Measurements from ENCODE around the gene CCT3. TPM values are rescaled to one million over a fixed set of nuclear protein-coding genes. Genes with fewer than 3 reads are reported as not detected.
"Not testable (repeated sequence)": the region's sequence is repeated elsewhere in the genome, so short reads cannot be mapped to it uniquely, and the experiment has no call there.

Gene CCT3
- total RNA-seq, 1 donor from 2014 or later, result 178 TPM

DNA sequence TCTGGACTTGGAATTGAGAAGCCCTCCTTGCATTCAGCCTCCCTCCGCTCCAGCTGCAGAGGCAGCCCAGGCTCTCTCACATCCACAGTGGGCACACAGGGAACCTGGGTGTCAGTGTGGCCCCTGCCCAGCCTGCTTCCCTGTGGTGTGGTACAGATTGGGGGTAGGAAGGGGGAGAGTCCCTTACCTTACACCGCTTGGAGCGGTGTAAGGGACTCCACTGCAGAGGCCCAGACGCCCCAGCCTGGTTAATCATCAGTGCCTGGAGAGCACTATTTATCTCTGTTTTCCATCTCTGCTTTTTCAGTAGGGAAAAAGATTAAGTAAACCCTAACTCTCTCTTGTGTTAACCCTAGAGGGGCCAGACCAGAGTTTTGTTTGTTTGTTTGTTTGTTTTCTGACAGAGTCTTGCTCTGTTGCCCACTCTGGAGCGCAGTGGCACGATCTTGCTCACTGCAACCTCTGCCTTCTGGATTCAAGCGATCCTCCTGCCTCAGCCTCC, 30.1 kb upstream of the CCT3 start:
- no peak for ATAC-seq

DNA sequence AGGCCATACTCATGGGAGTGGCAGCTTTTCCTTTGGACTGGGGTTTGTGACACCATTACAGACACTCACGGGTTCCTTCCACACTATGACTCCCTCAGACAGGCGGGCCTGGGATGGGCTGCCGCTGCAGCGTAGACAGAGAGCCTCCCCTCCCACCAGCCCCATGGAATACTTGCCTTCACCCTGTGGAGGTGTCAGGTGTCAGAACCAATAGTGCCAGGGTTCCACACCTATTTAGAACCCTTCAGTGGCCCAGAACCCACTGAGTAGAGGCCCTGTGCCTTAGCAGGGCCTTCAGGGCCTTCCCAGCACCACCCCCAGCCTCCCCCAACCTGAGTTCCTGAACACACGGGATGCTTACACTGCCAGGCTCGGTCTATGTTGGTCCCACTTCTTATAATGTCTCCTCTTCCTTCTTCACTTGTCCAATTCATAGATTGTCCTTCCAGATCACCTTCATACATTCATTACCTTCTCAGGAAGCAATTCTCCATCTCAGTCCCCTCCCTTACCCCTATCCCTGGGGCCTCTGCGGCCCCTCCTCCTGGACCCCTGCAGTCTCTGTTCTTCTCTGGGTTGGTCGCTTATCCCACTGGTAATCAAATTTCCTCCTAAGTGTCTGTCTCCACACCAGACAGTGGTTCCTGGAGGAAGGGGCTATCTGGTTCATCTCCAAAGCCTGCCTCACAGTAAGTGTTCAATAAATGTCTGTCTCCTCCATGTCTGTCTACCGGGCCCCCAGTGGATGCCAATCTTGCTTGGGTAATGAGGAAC, 29.5 kb upstream of the CCT3 start:
- peak; percentile 34 for ATAC-seq

DNA sequence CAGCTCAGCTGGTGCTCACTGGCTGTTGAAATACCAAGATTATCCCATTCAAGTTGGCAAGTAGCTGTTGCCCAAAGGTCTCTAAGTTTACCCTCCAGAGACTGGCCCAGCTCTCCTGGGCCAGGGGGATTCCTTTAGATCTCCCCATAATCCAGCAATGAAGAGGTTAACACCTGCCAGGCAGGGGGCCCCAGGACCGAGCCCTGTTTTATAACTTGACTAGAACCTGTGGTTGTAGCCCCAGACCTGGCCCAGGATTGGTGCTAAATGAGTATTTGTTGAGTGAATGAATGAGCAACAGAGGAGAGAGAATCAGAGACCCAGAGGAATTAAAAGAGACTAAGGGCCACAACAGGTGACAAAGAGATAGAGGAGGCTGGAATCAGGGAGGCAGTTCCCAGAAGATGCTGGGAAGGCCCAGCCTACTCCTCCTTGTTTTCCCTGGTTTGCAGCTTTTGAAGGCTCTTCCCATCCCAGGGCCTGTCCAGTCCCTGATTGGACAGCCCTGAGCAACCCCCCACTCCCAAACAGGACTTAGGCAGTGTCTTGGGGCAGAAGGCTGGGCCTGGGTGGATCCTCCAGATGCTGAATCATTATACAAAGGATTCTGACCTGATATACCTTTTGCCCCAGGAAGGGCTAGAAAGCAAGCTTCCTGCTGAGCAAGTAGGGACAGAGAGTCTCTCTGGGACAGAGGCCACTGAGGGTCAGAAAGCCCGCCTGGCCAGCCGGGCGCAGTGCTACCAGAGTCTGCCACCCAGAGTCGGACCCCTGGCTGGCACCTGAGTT, 28.5 kb upstream of the CCT3 start:
- peak; percentile 48 for ATAC-seq

DNA sequence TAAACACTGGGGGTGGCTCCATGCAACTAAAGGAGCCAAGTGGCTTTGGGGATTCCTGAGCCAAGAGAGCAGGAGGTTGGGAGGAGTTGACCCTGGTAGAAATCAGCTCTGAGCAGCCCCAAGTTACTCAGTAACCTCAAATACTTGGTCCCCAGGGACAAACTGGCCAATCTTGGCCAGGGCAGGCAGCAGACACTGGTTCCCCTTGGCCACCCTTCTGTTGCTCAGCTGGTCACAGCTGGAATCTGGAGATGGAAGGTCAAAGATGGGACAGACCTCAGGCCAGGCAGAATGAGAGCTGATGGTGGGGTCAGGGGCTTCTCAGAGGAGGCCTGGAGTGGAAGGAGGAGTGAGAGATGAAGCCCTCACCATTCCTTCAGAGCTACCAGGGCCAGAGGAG, 27.7 kb upstream of the CCT3 start:
- no peak for ATAC-seq

DNA sequence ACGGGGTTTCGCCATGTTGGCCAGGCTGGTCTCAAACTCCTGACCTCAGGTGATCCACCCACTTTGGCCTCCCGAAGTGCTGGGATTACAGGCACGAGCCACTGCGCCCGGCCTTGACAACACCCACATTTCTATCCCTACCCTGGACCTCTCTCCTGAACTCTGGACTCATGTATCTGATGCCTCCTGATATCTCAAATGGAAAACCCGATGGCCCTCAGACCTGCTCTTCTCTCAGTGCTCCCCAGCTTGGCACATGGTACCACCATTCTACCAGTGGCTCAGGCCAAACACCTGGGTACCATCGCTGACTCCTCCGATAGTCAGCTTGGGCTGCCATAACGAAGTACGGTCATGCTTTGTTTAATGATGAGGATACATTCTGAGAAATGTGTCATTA, 22.4 kb upstream of the CCT3 start:
- ATAC-seq, result no peak

DNA sequence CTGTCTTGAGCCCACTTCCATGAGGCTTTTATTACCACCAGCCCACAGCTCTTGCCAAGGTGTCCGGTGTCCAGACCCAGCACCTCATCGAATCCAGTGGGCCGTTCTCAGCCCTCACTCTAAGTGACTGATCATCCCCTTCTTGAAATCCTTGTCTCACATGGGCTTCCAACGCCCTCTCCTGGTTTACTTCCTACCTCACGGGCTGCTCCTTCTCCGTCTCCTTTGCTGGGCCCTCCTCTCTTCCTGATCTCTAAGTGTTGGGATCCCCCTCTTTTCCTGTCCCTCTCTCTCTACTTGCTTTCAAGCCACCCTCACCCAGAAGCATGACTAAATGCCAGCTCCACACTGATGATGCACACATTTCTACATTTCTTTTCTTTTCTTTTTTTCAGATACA, 21.9 kb upstream of the CCT3 start:
- no peak for ATAC-seq

DNA sequence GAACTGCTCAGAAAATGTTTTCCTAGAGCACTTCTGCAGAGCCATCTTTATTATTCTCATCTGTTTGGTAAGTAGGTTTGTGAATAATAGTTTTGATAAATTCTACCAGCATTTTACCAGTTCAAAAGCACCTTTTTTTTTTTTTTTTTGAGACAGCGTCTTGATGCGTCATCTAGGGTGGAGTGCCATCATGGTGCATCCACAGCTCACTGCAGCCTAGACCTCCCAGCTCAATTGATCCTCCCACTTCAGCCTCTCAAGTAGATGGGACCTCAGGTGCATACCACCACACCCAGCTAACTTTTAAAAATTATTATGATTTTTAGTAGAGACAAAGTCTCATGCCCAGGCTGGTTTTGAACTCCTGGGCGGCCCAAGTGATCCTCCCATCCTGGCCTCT, 21.2 kb upstream of the CCT3 start:
- no peak for ATAC-seq

DNA sequence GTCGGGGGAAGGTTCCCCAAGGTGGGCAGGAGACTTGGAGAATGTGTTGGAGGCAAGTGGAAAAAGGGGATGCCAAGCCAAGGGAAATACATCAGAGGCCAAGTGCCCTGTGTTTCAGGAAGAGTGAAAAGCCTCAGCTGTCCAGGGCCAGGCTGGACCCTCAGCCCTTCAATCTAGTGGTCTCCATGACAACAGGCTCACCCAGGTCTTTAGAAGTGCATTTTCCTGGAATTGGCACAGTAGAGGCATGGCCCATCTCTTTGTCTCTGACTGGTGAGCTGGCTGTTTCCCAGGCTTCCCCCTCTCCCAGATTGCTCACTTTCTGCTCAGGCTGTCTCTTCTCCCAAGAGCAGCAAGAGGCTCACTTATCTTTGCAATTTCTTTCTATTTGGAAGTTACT, 20.5 kb upstream of the CCT3 start:
- ATAC-seq, result no peak

DNA sequence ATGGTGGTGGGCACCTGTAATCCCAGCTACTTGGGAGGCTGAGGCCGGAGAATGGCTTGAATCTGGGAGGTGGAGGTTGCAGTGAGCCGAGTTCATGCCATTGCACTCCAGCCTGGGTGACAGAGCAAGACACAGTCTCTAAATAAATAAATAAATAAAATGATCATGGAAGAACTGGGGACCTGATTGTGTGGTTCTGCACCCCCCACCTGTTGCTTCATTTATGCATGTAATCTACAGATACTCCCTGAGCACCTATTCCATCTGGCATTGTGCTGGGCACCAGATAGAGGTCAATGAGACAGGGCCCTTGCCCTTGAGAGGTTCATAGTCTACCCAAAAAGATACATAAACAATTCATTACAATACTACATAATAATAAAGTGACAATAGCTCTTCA, 19.9 kb upstream of the CCT3 start:
- no peak for ATAC-seq

DNA sequence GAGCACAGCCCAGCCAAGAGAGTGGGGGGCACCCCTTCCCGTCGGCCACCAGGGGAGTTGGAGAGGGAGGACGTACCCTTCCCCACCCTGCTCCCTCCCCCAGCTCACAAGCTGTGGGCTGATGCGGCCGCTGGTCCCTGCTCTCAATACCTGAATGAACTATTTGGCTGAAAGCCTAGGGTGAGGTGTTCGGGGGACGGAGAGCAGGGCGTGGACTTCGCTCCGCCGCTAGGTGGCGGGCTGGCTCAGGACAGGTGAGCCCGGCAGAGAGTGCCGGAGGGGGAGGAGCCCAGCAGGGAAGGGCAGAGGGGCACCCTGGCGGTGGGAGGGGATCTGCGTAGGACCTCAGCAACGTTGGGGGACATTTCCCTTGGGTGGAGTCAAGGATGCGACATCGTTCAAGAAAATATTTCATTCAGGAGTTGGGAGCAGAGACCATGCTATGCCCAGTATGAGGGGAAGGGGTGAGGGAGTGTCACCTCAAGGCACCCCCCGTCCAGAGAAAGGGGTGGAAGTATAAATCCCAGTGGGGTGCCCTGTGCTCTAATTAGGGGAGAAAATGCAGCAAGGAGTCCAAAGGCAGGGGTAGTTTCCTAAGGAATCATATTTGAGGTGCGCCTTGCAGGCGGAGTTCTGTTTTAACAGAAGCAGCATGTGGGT, 18.9 kb upstream of the CCT3 start:
- ATAC-seq, result peak; percentile 88

DNA sequence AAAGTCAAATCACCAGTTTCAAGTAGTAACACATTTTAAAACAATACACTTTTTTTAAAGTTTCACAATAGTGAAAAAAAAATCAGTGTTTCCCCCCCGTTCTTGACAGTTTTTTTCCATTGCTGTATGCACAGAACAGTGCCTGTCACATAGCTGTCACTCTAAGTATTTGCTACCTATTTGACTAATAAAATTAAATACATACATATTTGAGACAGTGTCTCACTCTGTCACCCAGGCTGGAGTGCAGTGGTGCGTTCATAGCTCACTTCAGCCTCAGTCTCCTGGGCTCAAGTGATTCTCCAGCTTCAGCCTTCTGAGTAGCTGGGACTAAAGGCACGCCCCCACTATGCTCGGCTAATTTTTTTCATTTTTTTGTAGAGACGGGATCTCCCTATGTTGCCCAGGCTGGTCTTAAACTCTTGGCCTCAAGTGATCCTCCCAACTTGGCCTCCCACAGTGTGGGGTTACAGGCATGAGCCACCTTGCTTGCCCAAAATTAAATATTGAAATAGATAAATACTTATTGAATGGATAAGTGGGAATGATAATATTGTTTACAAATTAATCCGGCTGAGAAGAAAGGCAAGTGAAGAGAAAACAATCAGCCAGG, 18.3 kb upstream of the CCT3 start:
- no peak for ATAC-seq

DNA sequence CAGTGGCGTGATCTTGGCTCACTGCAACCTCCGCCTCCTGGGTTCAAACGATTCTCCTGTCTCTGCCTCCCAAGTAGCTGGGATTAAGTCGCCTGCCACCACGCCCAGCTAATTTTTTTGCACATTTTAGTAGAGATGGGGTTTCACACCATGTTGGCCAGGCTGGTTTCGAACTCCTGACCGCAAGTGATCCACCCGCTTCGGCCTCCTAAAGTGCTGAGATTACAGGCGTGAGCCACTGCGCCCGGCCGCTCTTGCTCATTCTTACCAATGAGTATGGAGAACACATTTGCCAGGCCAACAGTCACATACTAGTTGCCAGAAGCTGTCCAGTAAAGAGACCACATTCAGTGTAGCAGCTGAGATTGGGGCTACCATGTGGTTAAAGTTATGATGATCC, 14.4 kb upstream of the CCT3 start:
- not testable (repeated sequence) for ATAC-seq

DNA sequence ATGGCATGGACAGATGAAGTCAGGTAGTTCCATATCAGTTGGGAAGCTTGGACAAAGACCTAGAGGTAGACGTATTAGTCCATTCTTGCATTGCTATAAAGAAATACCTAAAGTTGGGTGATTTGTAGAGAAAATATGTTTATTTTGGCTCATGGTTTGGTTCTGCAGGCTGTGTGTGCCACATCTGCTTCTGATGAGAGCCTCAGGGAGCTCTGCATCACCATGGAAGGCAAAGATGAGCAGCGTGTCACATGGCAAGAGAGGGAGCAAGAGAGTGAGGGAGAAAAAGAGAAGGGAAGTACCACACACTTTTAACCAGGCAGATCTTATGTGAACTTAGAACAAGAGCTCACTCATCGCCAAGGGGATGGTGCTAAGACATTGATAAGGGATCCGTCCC, 9.2 kb upstream of the CCT3 start:
- ATAC-seq, result no peak

DNA sequence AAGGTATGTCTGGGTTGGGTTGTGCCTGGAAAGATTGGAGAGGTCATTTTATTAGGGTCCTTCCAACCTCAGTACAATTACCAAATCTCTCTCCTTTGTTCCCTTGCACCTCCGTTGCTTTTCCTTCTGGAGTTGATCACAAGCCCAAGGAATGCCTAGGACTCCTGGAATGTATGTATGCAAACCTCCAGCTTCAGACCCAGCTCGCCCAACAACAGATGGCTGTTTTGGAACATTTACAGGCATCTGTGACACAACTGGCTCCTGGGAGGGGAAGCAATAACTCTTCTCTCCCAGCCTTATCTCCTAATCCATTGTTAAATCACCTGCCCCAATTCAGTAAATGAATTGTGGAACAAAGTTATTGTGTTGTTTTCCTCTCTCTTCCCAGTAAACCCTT, 8.5 kb upstream of the CCT3 start:
- no peak for ATAC-seq

DNA sequence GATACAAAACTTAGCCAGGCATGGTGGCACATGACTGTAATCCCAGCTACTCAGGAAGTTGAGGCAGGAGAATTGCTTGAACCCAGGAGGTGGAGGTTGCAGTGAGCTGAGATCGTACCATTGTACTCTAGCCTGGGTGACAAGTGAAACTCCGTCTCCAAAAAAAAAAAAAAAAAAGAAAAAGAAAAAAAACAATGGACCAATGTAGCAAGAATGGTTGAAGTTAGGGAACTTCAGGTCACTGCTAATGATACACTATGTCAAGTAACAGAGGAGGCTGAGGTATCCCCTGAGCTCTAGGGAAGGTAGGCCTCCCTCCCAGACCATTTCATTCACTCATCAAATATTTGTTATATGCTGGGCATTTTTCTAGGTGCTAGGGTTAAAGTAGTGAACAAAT, 7.9 kb upstream of the CCT3 start:
- not testable (repeated sequence) for ATAC-seq

DNA sequence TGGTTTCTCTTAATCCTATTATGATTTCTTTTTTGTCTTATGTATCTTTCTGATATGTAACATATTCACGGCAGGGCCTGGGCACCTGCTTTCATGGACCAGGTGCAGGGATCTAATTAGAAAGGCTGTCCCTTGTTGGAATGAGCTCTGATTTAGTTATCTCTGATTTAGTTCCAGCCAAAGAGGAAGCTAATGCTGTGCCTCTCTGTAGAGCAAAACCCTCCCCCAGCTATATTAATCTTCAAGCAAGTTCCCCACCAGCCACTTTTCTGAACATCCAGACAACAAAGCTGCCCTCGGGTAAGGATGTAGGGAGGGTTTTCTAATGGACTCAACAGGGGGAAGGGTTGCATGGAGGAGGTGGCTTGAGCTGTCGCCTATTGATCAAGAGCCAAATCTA, 6.3 kb upstream of the CCT3 start:
- ATAC-seq, result no peak

DNA sequence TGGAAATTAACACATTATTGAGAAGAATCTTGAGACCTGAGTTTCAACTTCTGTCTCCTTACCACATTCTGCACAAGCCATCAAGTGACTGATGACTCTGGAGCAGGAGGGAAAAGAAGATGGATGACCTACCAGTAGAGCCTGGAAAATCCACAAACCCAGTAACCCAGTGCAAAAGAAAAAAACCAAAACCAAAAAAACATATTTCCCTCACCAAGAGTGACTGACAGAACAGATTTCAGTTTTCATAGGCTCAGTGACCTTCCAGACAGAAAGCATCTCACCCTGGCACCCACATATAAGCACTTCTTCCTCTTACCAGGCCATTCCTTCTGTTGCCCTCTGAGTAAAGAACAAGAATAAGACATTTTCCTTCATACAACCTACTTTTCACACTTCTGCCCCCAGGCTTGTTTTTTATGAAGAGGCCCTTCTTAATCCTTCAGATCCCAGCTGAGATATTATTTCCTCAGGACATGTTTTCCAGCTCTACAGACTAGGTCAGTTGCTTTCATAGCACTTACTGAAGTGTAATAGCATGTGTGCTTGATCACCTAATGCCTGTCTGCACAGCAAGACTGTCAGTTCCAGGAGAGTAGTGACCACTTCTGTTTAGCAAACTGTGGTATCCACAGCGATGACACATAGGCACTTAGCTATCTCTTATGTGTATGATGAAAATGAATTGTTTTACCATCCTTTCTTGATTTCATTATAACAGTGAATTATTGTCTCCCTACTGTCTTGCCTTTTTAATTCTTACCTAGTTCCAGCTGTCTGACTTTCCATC, 4.3 kb upstream of the CCT3 start:
- ATAC-seq, result no peak

DNA sequence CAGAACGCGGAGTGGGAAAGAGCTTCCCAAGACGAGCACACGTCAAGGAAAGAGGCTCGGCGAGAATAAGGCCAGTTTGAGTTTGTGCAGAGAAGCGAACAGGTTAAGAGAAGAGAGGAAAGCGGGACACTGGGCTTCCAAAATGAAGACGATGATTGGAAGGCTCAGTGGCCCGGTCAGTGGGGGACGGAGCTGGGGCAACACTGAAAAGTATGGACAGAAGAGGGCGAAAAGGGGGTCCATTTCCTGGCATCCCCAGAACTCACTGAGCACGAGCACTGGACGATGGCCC, 258 bp downstream of the CCT3 start:
- no peak for ATAC-seq

DNA sequence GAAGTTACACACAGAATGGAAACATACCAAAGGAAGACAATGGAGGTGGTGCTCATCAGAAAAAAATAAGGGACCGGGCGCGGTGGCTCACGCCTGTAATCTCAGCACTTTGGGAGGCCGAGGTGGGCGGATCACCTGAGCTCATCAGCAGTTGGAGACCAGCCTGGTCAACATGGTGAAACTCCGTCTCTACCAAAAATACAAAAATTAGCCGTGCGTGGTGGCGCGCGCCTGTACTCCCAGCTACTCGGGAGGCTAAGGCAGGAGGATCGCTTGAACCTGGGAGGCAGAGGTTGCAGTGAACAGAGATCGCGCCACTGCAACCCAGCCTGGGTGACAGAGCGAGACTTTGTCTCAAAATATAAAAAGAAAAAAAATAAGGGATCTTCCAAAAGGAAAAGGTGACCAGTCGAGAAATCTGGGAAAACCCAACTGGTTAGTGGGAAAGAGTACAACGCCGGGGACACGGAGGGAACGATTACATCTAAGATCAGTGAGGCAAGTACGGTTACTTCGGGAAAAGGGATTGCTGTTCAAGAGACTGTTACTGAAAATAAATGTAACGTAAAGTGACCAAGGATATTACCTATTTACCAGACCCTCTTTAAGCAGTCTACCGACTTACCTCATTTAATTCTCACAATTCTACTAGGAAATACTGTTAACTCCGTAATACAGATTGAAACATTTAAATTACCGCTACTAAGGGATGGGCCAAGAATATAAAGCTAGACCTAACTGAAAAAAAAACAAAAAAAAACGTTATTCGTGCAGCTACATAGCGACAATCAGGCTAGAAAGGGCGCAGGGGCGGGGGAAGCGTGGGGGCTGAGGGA, 822 bp downstream of the CCT3 start:
- ATAC-seq, result no peak

DNA sequence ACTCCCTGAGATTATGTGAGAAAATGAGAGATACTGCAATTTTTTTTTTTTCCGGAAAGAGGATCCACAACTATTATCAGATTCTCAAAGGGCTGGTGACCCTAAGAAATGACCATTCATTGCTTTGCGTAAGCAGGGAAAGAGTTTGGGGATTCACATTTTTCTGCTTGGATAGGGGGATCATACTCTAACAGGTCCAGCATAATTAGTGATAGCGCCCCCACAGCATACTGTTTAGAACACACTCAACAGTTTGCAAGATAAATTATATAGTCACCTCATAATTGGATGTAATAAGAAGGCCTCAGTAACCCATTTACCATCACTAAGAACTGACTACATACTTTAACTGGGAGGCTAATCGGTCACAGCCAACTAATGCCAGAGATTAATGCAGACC, 1.9 kb downstream of the CCT3 start:
- ATAC-seq, result no peak

DNA sequence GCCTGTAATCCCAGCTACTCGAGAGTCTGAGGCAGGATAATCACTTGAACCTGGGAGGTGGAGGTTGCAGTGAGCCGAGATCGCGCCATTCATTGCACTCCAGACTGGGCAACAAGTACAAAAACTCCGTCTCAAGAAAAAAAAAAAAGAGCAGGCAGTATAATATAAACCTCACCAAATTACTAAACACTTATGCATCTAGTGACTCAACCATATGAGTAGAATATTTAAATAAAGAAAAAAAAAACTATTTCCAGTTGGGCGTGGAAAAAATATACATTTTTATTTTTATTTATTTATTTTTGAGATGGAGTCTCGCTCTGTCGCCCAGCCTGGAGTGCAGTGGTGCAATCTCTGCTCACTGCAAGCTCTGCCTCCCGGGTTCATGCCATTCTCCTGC, 14.9 kb downstream of the CCT3 start:
- ATAC-seq, result not testable (repeated sequence)

DNA sequence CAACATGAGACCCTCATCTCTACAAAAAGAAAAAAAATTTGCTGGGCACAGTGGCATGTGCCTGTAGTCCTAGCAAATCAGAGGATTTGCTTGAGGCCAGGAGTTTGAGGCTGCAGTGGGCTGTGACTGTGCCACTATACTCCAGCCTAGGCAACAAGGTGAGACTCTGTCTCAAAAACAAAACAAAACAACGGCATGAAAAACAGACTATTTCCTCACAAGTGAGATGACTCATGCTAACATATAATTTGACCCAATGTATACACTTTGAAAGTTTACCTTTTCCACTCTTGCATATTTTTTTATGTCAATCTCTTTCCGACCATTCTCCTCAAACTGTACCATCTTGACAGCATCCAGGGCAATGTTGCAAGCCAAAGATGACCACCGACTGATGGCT, 17.5 kb downstream of the CCT3 start:
- ATAC-seq, result no peak
